A673 (cell line): Measurements from ENCODE around the gene RSF1. TPM values are rescaled to one million over a fixed set of nuclear protein-coding genes. Genes with fewer than 3 reads are reported as not detected.

Experiments used
- BruUV-seq: library from RNA; stranded (reverse); fragments of 400-500 nt; replicated peaks from 2 replicates; lab custom pipeline; 2021; lab: Mats Ljungman, UMichigan
- CTCF ChIA-PET: fragments of 300-600 bp; sonication (Branson Sonifier 250); formaldehyde crosslinking; loops from one replicate; lab custom pipeline; 2022; ENCODE audit warnings: antibody characterized with exemption; lab: Charles Lee
- POLR2A ChIA-PET: fragments of 300-600 bp; sonication (Branson Sonifier 250); formaldehyde crosslinking; loops from one replicate; lab custom pipeline; 2022; ENCODE audit warnings: antibody characterized with exemption; ENCODE audit not compliant: low non-redundant PET; lab: Charles Lee
- DNase-seq: peaks from one replicate; pipeline ENCODE4 v3.0.0-alpha.2; 2015; ENCODE audit warnings: low spot score
- H3K27ac ChIP-seq: fragments of 200-600 bp; sonication (generic); 2 replicates; pipeline ENCODE4 v1.5.1; 2016; ENCODE audit warnings: mixed run types, low read depth, mild to moderate bottlenecking, mixed read lengths, antibody characterized with exemption, low read length; ENCODE audit not compliant: poor library complexity, severe bottlenecking
- H3K27me3 ChIP-seq: fragments of 200-600 bp; sonication (generic); replicated peaks from 2 replicates; pipeline ENCODE4 v1.6.1; 2017; ENCODE audit warnings: mixed run types, low read depth, mild to moderate bottlenecking, mixed read lengths, antibody characterized with exemption, low read length; ENCODE audit not compliant: insufficient read depth, poor library complexity
- H3K36me3 ChIP-seq: fragments of 200-600 bp; sonication (generic); 2 replicates; pipeline ENCODE4 v1.6.1; 2016; ENCODE audit warnings: mixed run types, mild to moderate bottlenecking, mixed read lengths, antibody characterized with exemption, low read length; ENCODE audit not compliant: insufficient read depth, poor library complexity, severe bottlenecking
- H3K4me1 ChIP-seq: fragments of 200-600 bp; sonication (generic); 2 replicates; pipeline ENCODE4 v1.6.1; 2017; ENCODE audit warnings: mixed run types, mild to moderate bottlenecking, mixed read lengths, antibody characterized with exemption, low read length; ENCODE audit not compliant: insufficient read depth, poor library complexity, severe bottlenecking
- H3K4me3 ChIP-seq: fragments of 200-600 bp; sonication (generic); 2 replicates; pipeline ENCODE4 v1.5.1; 2016; ENCODE audit warnings: low read depth, mixed run types, mild to moderate bottlenecking, mixed read lengths, low read length; ENCODE audit not compliant: poor library complexity, severe bottlenecking
- H3K9me3 ChIP-seq: fragments of 200-600 bp; sonication (generic); 2 replicates; pipeline ENCODE4 v1.6.1; 2016; ENCODE audit warnings: mixed run types, low read depth, mild to moderate bottlenecking, mixed read lengths, antibody characterized with exemption, low read length; ENCODE audit not compliant: poor library complexity, severe bottlenecking
- EZH2 ChIP-seq: fragments of 200-600 bp; sonication (generic); IDR thresholded peaks from 2 replicates; pipeline ENCODE4 v1.6.1; 2017; ENCODE audit warnings: borderline replicate concordance, low read depth, mild to moderate bottlenecking, mixed read lengths, antibody characterized with exemption, low read length; ENCODE audit not compliant: poor library complexity, severe bottlenecking
- intact Hi-C: fragments of 100-400 bp; cut with micrococcal nuclease; formaldehyde crosslinking; loops from one replicate; pipeline ENCODE4 v1.10.0; 2022; ENCODE audit not compliant: unreplicated experiment
- total RNA-seq: library from RNA; stranded (reverse); gene quantifications from 2 replicates; pipeline ENCODE4 v1.2.3, GENCODE V29; 2021
- TF ChIP-seq, protein P1 (sequence below): fragments of 300-800, 200-600 bp; sonication (generic); conservative IDR thresholded peaks from 2 replicates; pipeline ENCODE4 v1.5.1; 2017; ENCODE audit warnings: low read depth, mild to moderate bottlenecking, antibody characterized with exemption, low read length, moderate library complexity, mixed read lengths

Gene RSF1
- total RNA-seq, 1 experiment from 2014 or later = 94.1 TPM

DNA sequence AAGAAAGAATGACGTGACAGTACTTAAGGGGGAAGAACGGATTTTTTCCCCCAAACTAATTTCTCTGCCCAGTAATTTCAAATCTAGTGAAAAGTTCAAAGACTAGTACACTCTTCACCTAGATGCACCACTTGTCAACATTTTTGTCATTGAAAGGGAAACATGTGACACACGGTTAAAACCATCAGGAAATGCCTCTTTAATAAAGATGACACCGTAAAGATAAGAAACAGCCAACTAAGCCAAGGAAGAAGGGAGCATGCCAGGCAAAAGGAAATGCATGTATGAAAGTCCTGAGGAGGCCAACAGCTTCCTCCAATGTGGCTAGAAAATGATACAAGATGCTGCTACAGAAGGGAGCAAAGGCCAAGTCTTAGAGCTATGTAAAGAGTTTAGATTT is 49.4 kb downstream of the RSF1 start:
- intact Hi-C loops = no loop called here
- Histone ChIP-seq H3K36me3 (no peaks in the 10 kb centered on the region), H3K27me3 (no peaks in the 10 kb centered on the region), H3K4me1 (peaks cover 18% of the 10 kb centered on the region), H3K9me3 (no peaks in the 10 kb centered on the region), H3K4me3 (no peak overlapping the region), H3K27ac (peak overlapping the region; percentile 31)
- ChIA-PET CTCF (no interaction called here), POLR2A (no interaction called here)
- peak; percentile 71 for DNase-seq
- TF ChIP-seq, protein P1, sequence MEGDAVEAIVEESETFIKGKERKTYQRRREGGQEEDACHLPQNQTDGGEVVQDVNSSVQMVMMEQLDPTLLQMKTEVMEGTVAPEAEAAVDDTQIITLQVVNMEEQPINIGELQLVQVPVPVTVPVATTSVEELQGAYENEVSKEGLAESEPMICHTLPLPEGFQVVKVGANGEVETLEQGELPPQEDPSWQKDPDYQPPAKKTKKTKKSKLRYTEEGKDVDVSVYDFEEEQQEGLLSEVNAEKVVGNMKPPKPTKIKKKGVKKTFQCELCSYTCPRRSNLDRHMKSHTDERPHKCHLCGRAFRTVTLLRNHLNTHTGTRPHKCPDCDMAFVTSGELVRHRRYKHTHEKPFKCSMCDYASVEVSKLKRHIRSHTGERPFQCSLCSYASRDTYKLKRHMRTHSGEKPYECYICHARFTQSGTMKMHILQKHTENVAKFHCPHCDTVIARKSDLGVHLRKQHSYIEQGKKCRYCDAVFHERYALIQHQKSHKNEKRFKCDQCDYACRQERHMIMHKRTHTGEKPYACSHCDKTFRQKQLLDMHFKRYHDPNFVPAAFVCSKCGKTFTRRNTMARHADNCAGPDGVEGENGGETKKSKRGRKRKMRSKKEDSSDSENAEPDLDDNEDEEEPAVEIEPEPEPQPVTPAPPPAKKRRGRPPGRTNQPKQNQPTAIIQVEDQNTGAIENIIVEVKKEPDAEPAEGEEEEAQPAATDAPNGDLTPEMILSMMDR = no peak
- no peak for TF ChIP-seq EZH2
- BruUV-seq = no TSS peak

DNA sequence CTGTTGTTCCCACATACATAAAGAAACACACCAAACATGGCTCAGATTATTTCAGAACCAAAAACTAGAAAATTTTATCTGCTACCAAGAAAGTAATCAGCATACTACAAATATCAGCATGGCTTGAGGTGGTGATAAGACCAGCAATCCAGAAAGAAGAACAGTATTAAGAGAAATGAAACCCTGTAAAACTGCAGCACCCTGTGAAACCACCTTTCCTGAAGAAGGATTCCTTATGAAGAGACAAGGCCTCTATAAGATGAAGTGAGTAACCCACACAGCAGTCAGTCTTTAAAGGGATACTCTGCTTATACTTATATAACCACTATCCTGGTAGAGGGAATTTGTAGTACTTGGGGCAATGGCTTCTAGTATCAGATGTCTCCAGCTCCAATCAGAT is 49.9 kb downstream of the RSF1 start:
- ChIA-PET CTCF (no interaction called here), POLR2A (no interaction called here)
- DNase-seq = peak; percentile 30
- Histone ChIP-seq H3K27ac (peak overlapping the region; percentile 31), H3K4me3 (no peak overlapping the region), H3K27me3 (no peaks in the 10 kb centered on the region), H3K4me1 (peaks cover 18% of the 10 kb centered on the region), H3K36me3 (no peaks in the 10 kb centered on the region), H3K9me3 (no peaks in the 10 kb centered on the region)
- intact Hi-C loops = no loop called here
- TF ChIP-seq EZH2 = no peak
- TF ChIP-seq, protein P1 = no peak
- BruUV-seq = no TSS peak

DNA sequence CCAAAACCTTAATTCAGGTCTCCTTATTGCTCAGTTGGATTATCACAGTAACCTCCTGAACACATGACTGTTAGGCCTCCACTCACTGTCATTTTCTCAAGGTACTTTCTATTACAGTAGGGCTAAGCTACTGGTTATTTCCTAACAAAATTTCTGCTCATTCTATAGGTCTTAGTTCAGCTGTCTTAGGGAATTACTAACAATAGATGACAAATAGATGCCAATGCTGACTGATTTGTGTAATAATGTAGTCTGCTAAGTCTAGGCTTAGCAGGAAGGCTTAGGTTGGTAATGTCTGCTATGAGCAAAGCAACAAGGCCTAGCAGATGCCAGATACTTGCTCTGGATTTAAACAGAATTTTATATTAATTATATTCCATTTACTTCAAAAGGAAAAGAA is 58.1 kb downstream of the RSF1 start:
- peaks cover 10% of the 10 kb centered on the region for H3K36me3 ChIP-seq
- no peak for DNase-seq
- POLR2A ChIA-PET = no interaction called here
- H3K4me3 ChIP-seq = no peak overlapping the region
- intact Hi-C loops = no loop called here
- H3K27ac ChIP-seq = no peak overlapping the region
- TF ChIP-seq, protein P1 = no peak
- no peak for TF ChIP-seq EZH2
- BruUV-seq = no TSS peak
- no peaks in the 10 kb centered on the region for H3K9me3 ChIP-seq
- no peaks in the 10 kb centered on the region for H3K27me3 ChIP-seq
- H3K4me1 ChIP-seq = no peaks in the 10 kb centered on the region
- CTCF ChIA-PET = no interaction called here
